Uterus (tissue), 4 donors: Measurements from ENCODE around the gene CDK5. TPM values are rescaled to one million over a fixed set of nuclear protein-coding genes. Genes with fewer than 3 reads are reported as not detected.

Experiments
- DNase-seq, 2 donors: peaks; one replicate each; pipeline ENCODE4 v3.0.0-alpha.2; 2019 to 2020
- H3K27ac ChIP-seq, 2 donors: fragments of 200-600 bp; sonication (generic); 1 replicate in 1 of 2; 2 replicates in 1 of 2; pipeline ENCODE4 v1.5.1; 2016 to 2018
- H3K27me3 ChIP-seq, 2 donors: fragments of 200-600 bp; sonication (generic); one replicate each; pipeline ENCODE4 v1.5.1; 2018 to 2019; ENCODE audit warnings: control low read depth in 1 of 2
- H3K36me3 ChIP-seq, 2 donors: fragments of 200-600 bp; sonication (generic); one replicate each; pipeline ENCODE4 v1.5.1; 2019; ENCODE audit warnings: control low read depth in 1 of 2
- H3K4me1 ChIP-seq, 2 donors: fragments of 200-600 bp; sonication (generic); one replicate each; pipeline ENCODE4 v1.5.1; 2018 to 2019; ENCODE audit warnings: control low read depth in 1 of 2
- H3K4me3 ChIP-seq, 2 donors: fragments of 200-600 bp; sonication (generic); 1 replicate in 1 of 2; 2 replicates in 1 of 2; pipeline ENCODE4 v1.5.1; 2018 to 2019; ENCODE audit warnings: mild to moderate bottlenecking in 1 of 2
- H3K9me3 ChIP-seq, 2 donors: fragments of 200-600 bp; sonication (generic); one replicate each; pipeline ENCODE4 v1.5.1; 2019; ENCODE audit warnings: control low read depth in 1 of 2
- POLR2A ChIP-seq, 2 donors: fragments of 450-650 bp; IDR thresholded peaks; one replicate each; pipeline ENCODE4 v1.6.1; 2016; ENCODE audit warnings: antibody characterized with exemption in 2 of 2, mild to moderate bottlenecking in 1 of 2, moderate library complexity in 1 of 2
- intact Hi-C: fragments of 100-400 bp; cut with DNase I; formaldehyde crosslinking; loops from one replicate; pipeline ENCODE4 v1.15.1; 2023; ENCODE audit warnings: low total_unique reads
- total RNA-seq, 4 donors: library from RNA; depleted of rRNA in 3 of 4; stranded (reverse); fragments of >200 nt in 3 of 4; gene quantifications; one replicate each; pipeline versions ENCODE4 v1.1.0 to v1.2.4, GENCODE V29; 2014 to 2023
- TF ChIP-seq, protein P1 (sequence below), 4 experiments: fragments of 200-600 bp in 2 of 4; fragments of 450-650 bp in 2 of 4; sonication (generic) in 2 of 4; IDR thresholded peaks; one replicate each; pipeline ENCODE4 v1.5.1; 2016 to 2019; ENCODE audit warnings: antibody characterized with exemption in 4 of 4, mild to moderate bottlenecking in 2 of 4, moderate library complexity in 1 of 4
- donor health status: DM: yes; HTN: yes; CAD: no.

CDK5 gene
- total RNA-seq, 4 donors from 2014 or later: 0.51 to 9.3 (median 2.7) TPM

DNA sequence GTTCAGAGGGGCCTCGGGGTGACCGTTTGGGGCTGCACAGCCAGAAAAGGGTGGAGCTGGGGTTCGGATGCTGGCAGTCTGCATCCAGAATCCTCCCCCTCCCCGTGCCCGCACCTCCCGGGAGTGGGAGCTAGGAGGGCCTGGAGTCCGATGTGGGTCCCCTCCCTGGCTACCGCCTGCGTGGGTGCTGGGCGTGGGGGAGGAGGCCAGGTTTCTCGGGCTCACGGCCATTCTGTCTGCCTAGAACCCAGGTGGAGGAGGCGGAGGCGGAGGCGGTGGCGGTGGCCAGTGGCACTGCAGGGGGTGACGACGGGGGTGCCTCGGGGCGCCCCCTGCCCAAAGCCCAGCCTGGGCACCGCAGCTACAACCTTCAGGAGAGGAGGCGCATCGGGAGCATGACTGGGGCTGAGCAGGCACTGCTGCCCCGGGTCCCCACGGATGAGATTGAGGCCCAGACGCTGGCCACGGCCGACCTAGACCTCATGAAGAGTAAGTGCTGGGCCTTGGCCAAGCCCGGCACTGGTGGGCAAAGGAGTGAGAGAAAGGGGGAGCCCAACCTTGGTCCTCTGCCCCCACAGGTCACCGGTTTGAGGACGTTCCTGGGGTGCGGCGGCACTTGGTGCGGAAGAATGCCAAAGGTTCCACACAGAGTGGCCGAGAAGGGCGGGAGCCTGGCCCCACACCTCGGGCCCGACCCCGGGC, 8.7 kb upstream of the CDK5 start:
- no peak for DNase-seq
- TF ChIP-seq POLR2A (IDR thresholded peaks at IDR 0.05): no peak
- TF ChIP-seq, protein P1, sequence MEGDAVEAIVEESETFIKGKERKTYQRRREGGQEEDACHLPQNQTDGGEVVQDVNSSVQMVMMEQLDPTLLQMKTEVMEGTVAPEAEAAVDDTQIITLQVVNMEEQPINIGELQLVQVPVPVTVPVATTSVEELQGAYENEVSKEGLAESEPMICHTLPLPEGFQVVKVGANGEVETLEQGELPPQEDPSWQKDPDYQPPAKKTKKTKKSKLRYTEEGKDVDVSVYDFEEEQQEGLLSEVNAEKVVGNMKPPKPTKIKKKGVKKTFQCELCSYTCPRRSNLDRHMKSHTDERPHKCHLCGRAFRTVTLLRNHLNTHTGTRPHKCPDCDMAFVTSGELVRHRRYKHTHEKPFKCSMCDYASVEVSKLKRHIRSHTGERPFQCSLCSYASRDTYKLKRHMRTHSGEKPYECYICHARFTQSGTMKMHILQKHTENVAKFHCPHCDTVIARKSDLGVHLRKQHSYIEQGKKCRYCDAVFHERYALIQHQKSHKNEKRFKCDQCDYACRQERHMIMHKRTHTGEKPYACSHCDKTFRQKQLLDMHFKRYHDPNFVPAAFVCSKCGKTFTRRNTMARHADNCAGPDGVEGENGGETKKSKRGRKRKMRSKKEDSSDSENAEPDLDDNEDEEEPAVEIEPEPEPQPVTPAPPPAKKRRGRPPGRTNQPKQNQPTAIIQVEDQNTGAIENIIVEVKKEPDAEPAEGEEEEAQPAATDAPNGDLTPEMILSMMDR (IDR thresholded peaks at IDR 0.05): no peak
- H3K36me3 ChIP-seq: no peaks in the 10 kb centered on the region

DNA sequence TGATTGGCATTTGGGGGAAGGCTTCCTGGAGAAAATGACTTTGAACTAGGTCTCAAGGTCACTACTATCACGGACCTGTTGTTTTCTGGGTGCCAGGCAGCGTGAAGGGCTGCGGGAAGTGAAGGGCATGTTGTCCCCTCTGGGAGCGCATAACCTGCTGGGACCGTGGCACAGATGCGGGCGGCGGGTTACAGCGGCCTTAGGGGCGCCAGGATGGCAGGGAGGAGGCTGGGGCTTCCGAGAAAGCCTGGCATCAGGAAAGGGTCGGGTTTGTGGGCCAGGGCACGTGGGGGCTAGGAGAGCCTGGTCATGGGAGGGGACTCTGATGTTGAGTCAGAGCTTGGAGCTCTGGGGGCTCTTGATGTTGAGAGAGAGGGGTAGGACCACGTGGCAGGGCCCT, 7.8 kb upstream of the CDK5 start:
- H3K36me3 ChIP-seq: no peaks in the 10 kb centered on the region
- intact Hi-C loops: no loop called here

More for the DNA sequence above, 8.7 kb upstream of the CDK5 start:
- Histone ChIP-seq H3K27me3 (no peaks in the 10 kb centered on the region), H3K9me3 (no peaks in the 10 kb centered on the region), H3K4me1 (peaks cover 0 to 11% of the 10 kb centered on the region in 2 donors), H3K27ac (no peak overlapping the region), H3K4me3 (no peak overlapping the region)
- intact Hi-C loops: no loop called here

GRCh38 chr7:151064993-151065392, 7.3 kb upstream of the CDK5 start:
- no peaks in the 10 kb centered on the region for H3K9me3 ChIP-seq
- H3K27me3 ChIP-seq: no peaks in the 10 kb centered on the region
- intact Hi-C loops: no loop called here
- peaks cover 0 to 24% of the 10 kb centered on the region in 2 donors for H3K4me1 ChIP-seq
- no peak overlapping the region for H3K4me3 ChIP-seq
- H3K36me3 ChIP-seq: no peaks in the 10 kb centered on the region
- H3K27ac ChIP-seq: no peak overlapping the region
- no peak for DNase-seq
- no peak for TF ChIP-seq POLR2A (IDR thresholded peaks at IDR 0.05)
- TF ChIP-seq, protein P1 (IDR thresholded peaks at IDR 0.05): no peak

More for the DNA sequence above, 7.8 kb upstream of the CDK5 start:
- Histone ChIP-seq H3K27me3 (no peaks in the 10 kb centered on the region), H3K4me3 (no peak overlapping the region), H3K9me3 (no peaks in the 10 kb centered on the region), H3K4me1 (peaks cover 0 to 21% of the 10 kb centered on the region in 2 donors), H3K27ac (no peak overlapping the region)
- no peak for DNase-seq
- TF ChIP-seq, protein P1 (IDR thresholded peaks at IDR 0.05): no peak
- no peak for TF ChIP-seq POLR2A (IDR thresholded peaks at IDR 0.05)

- Histone ChIP-seq H3K4me3 (no peak overlapping the region), H3K27me3 (no peaks in the 10 kb centered on the region), H3K36me3 (no peaks in the 10 kb centered on the region), H3K4me1 (peaks cover 0 to 24% of the 10 kb centered on the region in 2 donors), H3K27ac (no peak overlapping the region), H3K9me3 (no peaks in the 10 kb centered on the region)
- intact Hi-C loops: no loop called here
- TF ChIP-seq, protein P1 (IDR thresholded peaks at IDR 0.05): no peak
- TF ChIP-seq POLR2A (IDR thresholded peaks at IDR 0.05): no peak
- no peak for DNase-seq
Observed at GRCh38 chr7:151064454-151064853, 6.8 kb upstream of the CDK5 start.

GRCh38 chr7:151063212-151063561, 5.5 kb upstream of the CDK5 start:
- peak; percentile 75 to 77 for DNase-seq
- Histone ChIP-seq H3K27me3 (no peaks in the 10 kb centered on the region), H3K36me3 (no peaks in the 10 kb centered on the region), H3K4me3 (peak overlapping the region in 1 of 2 donors; percentile 24), H3K27ac (peak overlapping the region; percentile 98 to 99), H3K9me3 (no peaks in the 10 kb centered on the region), H3K4me1 (peaks cover 0 to 24% of the 10 kb centered on the region in 2 donors)
- TF ChIP-seq, protein P1 (IDR thresholded peaks at IDR 0.05): no peak
- TF ChIP-seq POLR2A (IDR thresholded peaks at IDR 0.05): no peak
- intact Hi-C loops: no loop called here
